Heart left ventricle (tissue), 16 donors: ENCODE results near the gene RND3. TPM values are rescaled to one million over a fixed set of nuclear protein-coding genes. Genes with fewer than 3 reads are reported as not detected.

ENCODE experiments used
- ATAC-seq, 4 donors: fragments of 200-7000 bp; cut with Tn5 transposase; one replicate each; pipeline ENCODE4 v1.9.1; 2020 to 2022; ENCODE audit warnings: moderate library complexity in 4 of 4, mild to moderate bottlenecking in 3 of 4, moderate number of reproducible peaks in 1 of 4
- DNase-seq, 5 donors: peaks; one replicate each; pipeline ENCODE4 v3.0.0-alpha.2; 2020
- H3K27ac ChIP-seq, 12 donors: fragments of 200-600 bp; sonication (generic) in 4 of 12; one replicate each; pipeline versions ENCODE4 v1.5.0 to v1.8.0; 2016 to 2022; ENCODE audit warnings: mild to moderate bottlenecking in 2 of 12
- H3K27me3 ChIP-seq, 9 donors: fragments of 200-600 bp; sonication (generic) in 2 of 9; one replicate each; pipeline versions ENCODE4 v1.5.1 to v1.8.0; 2016 to 2022; ENCODE audit warnings: mild to moderate bottlenecking in 3 of 9
- H3K36me3 ChIP-seq, 9 donors: fragments of 200-600 bp; sonication (generic) in 2 of 9; one replicate each; pipeline versions ENCODE4 v1.5.0 to v1.8.0; 2018 to 2022; ENCODE audit warnings: mild to moderate bottlenecking in 2 of 9
- H3K4me1 ChIP-seq, 12 donors: fragments of 200-600 bp; sonication (generic) in 4 of 12; one replicate each; pipeline versions ENCODE4 v1.5.0 to v1.8.0; 2016 to 2022; ENCODE audit warnings: mild to moderate bottlenecking in 3 of 12
- H3K4me3 ChIP-seq, 12 donors: fragments of 200-600 bp; sonication (generic) in 4 of 12; one replicate each; pipeline versions ENCODE4 v1.5.0 to v1.8.0; 2017 to 2022; ENCODE audit warnings: mild to moderate bottlenecking in 9 of 12, moderate library complexity in 4 of 12
- H3K9me3 ChIP-seq, 12 donors: fragments of 200-600 bp; sonication (generic) in 4 of 12; one replicate each; pipeline versions ENCODE4 v1.5.0 to v1.8.0; 2016 to 2022; ENCODE audit warnings: mild to moderate bottlenecking in 1 of 12
- CTCF ChIP-seq, 12 donors: fragments of 200-600 bp; sonication (generic) in 4 of 12; IDR thresholded peaks; one replicate each; pipeline versions ENCODE4 v1.5.0 to v1.8.0; 2018 to 2022; ENCODE audit warnings: antibody characterized with exemption in 12 of 12, mild to moderate bottlenecking in 5 of 12
- POLR2A ChIP-seq, 2 donors: fragments of 450-650 bp; IDR thresholded peaks; one replicate each; pipeline ENCODE4 v1.6.1; 2017; ENCODE audit warnings: antibody characterized with exemption in 2 of 2, mild to moderate bottlenecking in 2 of 2, moderate library complexity in 2 of 2
- WGBS, 4 donors: extraction: QIAGEN DNeasy Blood & Tissue Kit in 2 of 4; methylation state at CpG; one replicate each; pipeline versions ENCODE4 v1.1.5 to v1.1.7; 2013 to 2018; 5-methylcytosine and 5-hydroxymethylcytosine counted together
- intact Hi-C, 10 donors: fragments of 100-400 bp; cut with DNase I; formaldehyde crosslinking; loops; one replicate each; pipeline versions ENCODE4 v1.11.1 to v1.14.2; 2022
- polyA plus RNA-seq, 2 donors: library from polyadenylated mRNA; stranded (reverse); fragments of 200-250 nt; gene quantifications; one replicate each; pipeline ENCODE4 v1.2.3, GENCODE V29; 2013
- total RNA-seq, 9 donors: library from RNA; depleted of rRNA in 2 of 9; stranded (reverse); fragments of >200 nt in 2 of 9; fragmentation: NEBNext Ultra II Directional in 3 of 9; extraction: Animal tissue kit (Norgen Biotek cat#: 25700) in 3 of 9; gene quantifications; one replicate each; pipeline versions ENCODE4 v1.1.0 to v1.2.4, GENCODE V29; 2016 to 2023
- donor health status: ischemic (EF 13 %, LVEDD 7.1; RV severe dilation, severe dysfunction).
- donor health status: healthy with polysubstance abuse.
- donor health status: DM: no; HTN: yes; CAD: no.
- donor health status: DM: no; HTN: no; CAD: no.
- donor health status: ischemic (EF 25% LVEDD 6.9; RV normal size, moderate dysfunction).
- donor health status: ischemic (EF 25% LVEDD 5.7; RV mildly dilated, moderate dysfunction).
- donor health status: healthy.
- donor health status: DM: yes; HTN: yes; CAD: no.
- donor health status: ischemic (EF 35%, LVEDD 5.7; RV mildly dilated, moderate dysfunction).
- donor health status: nonischemic (EF 11% LVEDD 7.7; RV severe dilation, severe dysfunction).
- donor health status: DM: yes; HTN: yes; CAD: no.
- donor health status: PGD.
- donor health status: ischemic (EF 29% LVEDD 5.4; RV normal size, mild dysfunction).
- donor health status: nonischemic (EF 23%, LVEDD 6.1; RV moderate dilation, normal function).

The RND3 gene
- total and polyA plus RNA-seq, 11 donors: 16.8 to 40.1 (median 30.2) TPM

- Histone ChIP-seq H3K4me3 (no peak overlapping the region), H3K9me3 (no peaks in the 10 kb centered on the region), H3K4me1 (no peaks in the 10 kb centered on the region), H3K27me3 (no peaks in the 10 kb centered on the region), H3K36me3 (no peaks in the 10 kb centered on the region), H3K27ac (no peak overlapping the region)
- no peak for TF ChIP-seq POLR2A (IDR thresholded peaks at IDR 0.05)
- no peak for TF ChIP-seq CTCF (IDR thresholded peaks at IDR 0.05)
- WGBS, 4 donors: 86 to 88% (median 88%) methylated on average over 5 of the region's 5 CpGs
- intact Hi-C loops: no loop called here
- ATAC-seq (no peak), DNase-seq (no peak)
Measured at GRCh38 chr2:150532020-150532419, 44.6 kb upstream of the RND3 start.

- TF ChIP-seq POLR2A (IDR thresholded peaks at IDR 0.05): no peak
- 73 to 92% (median 86%) methylated on average over 2 of the region's 2 CpGs for WGBS, 4 donors
- no peak for ATAC-seq
Measured at GRCh38 chr2:150531591-150531990, 44.1 kb upstream of the RND3 start.

GRCh38 chr2:150530168-150530567, 42.7 kb upstream of the RND3 start:
- Histone ChIP-seq H3K27ac (no peak overlapping the region), H3K27me3 (no peaks in the 10 kb centered on the region), H3K36me3 (no peaks in the 10 kb centered on the region), H3K9me3 (no peaks in the 10 kb centered on the region), H3K4me3 (no peak overlapping the region), H3K4me1 (no peaks in the 10 kb centered on the region)
- WGBS, 4 donors: 69 to 80% (median 76%) methylated on average over 1 of the region's 1 CpG
- ATAC-seq (no peak), DNase-seq (no peak)
- TF ChIP-seq CTCF (IDR thresholded peaks at IDR 0.05): no peak
- no peak for TF ChIP-seq POLR2A (IDR thresholded peaks at IDR 0.05)
- intact Hi-C loops: no loop called here

More at GRCh38 chr2:150531591-150531990, 44.1 kb upstream of the RND3 start:
- Histone ChIP-seq H3K36me3 (no peaks in the 10 kb centered on the region), H3K4me3 (no peak overlapping the region), H3K27ac (no peak overlapping the region), H3K4me1 (no peaks in the 10 kb centered on the region), H3K27me3 (no peaks in the 10 kb centered on the region), H3K9me3 (no peaks in the 10 kb centered on the region)
- DNase-seq: no peak
- intact Hi-C loops: no loop called here

GRCh38 chr2:150528861-150529801, 41.7 kb upstream of the RND3 start:
- intact Hi-C loops: no loop called here
- H3K27me3 ChIP-seq: no peaks in the 10 kb centered on the region
- no peak overlapping the region for H3K4me3 ChIP-seq
- WGBS, 4 donors: 56 to 68% (median 61%) methylated on average over 5 of the region's 5 CpGs
- TF ChIP-seq CTCF (IDR thresholded peaks at IDR 0.05) (no peak), POLR2A (IDR thresholded peaks at IDR 0.05) (no peak)
- no peaks in the 10 kb centered on the region for H3K9me3 ChIP-seq
- no peak for DNase-seq
- H3K27ac ChIP-seq: no peak overlapping the region
- H3K4me1 ChIP-seq: no peaks in the 10 kb centered on the region
- H3K36me3 ChIP-seq: no peaks in the 10 kb centered on the region
- no peak for ATAC-seq
